IMR-90 (cell line): ENCODE results near the gene MKRN2OS. TPM values are rescaled to one million over a fixed set of nuclear protein-coding genes. Genes with fewer than 3 reads are reported as not detected.

Experiments used
- ATAC-seq: fragments of 200-7000 bp; cut with Tn5 transposase; 2 replicates; pipeline ENCODE4 v1.9.1; 2020; ENCODE audit warnings: low read depth, mild to moderate bottlenecking, moderate library complexity
- BruUV-seq: library from RNA; stranded (reverse); fragments of 400-500 nt; replicated peaks from 2 replicates; lab custom pipeline; 2021; lab: Mats Ljungman, UMichigan
- CTCF ChIA-PET: fragments of 300-600 bp; formaldehyde crosslinking; extraction: SDS; loops from one replicate; lab custom pipeline; 2021; ENCODE audit warnings: antibody characterized with exemption; lab: Yijun Ruan, JAX
- POLR2A ChIA-PET: fragments of 300-600 bp; sonication (Branson Sonifier 250); formaldehyde crosslinking; loops from one replicate; lab custom pipeline; 2022; ENCODE audit warnings: antibody characterized with exemption; ENCODE audit not compliant: unreplicated experiment; lab: Charles Lee
- DNase-seq: peaks from one replicate; pipeline ENCODE4 v3.0.0; 2013
- H2AFZ ChIP-seq: replicated peaks from 2 replicates; pipeline ENCODE3; 2013; ENCODE audit warnings: low read length, mild to moderate bottlenecking; ENCODE audit not compliant: poor library complexity
- H2AK5ac ChIP-seq: 2 replicates; pipeline ENCODE4 v1.6.1; 2013; ENCODE audit warnings: low read depth, low read length, inconsistent platforms
- H2AK9ac ChIP-seq: replicated peaks from 2 replicates; pipeline ENCODE3; 2013; ENCODE audit warnings: mild to moderate bottlenecking, low read depth, low read length, moderate library complexity; ENCODE audit not compliant: poor library complexity
- H2BK120ac ChIP-seq: 2 replicates; pipeline ENCODE4 v1.6.1; 2013; ENCODE audit warnings: low read depth, low read length, inconsistent platforms
- H2BK15ac ChIP-seq: 3 replicates; pipeline ENCODE4 v1.6.1; 2013; ENCODE audit warnings: low read depth, low read length, inconsistent platforms
- H2BK20ac ChIP-seq: 2 replicates; pipeline ENCODE4 v1.6.1; 2013; ENCODE audit warnings: low read depth, mild to moderate bottlenecking, inconsistent platforms, low read length, moderate library complexity
- H2BK5ac ChIP-seq: 2 replicates; pipeline ENCODE4 v1.6.1; 2013; ENCODE audit warnings: mild to moderate bottlenecking, low read depth, low read length, inconsistent platforms; ENCODE audit not compliant: poor library complexity, severe bottlenecking
- H3K14ac ChIP-seq: replicated peaks from 2 replicates; pipeline ENCODE4 v1.6.1; 2013; ENCODE audit warnings: low read depth, low read length, inconsistent platforms
- H3K18ac ChIP-seq: 2 replicates; pipeline ENCODE4 v1.6.1; 2013; ENCODE audit warnings: low read depth, low read length, control low read depth
- H3K23ac ChIP-seq: 2 replicates; pipeline ENCODE4 v1.6.1; 2013; ENCODE audit warnings: low read depth, low read length, inconsistent platforms
- H3K27ac ChIP-seq: 2 replicates; pipeline ENCODE4 v1.5.1; 2013; ENCODE audit warnings: mild to moderate bottlenecking, control low read depth, low read length; ENCODE audit not compliant: insufficient read depth
- H3K27me3 ChIP-seq: 2 replicates; pipeline ENCODE4 v1.6.1; 2013; ENCODE audit warnings: low read length; ENCODE audit not compliant: control insufficient read depth, insufficient read depth
- H3K36me3 ChIP-seq: 2 replicates; pipeline ENCODE4 v1.6.1; 2013; ENCODE audit warnings: low read length, mixed read lengths; ENCODE audit not compliant: control insufficient read depth, insufficient read depth
- H3K4ac ChIP-seq: 2 replicates; pipeline ENCODE4 v1.6.1; 2013; ENCODE audit warnings: low read depth, low read length, inconsistent platforms
- H3K4me1 ChIP-seq: 2 replicates; pipeline ENCODE4 v1.6.1; 2013; ENCODE audit warnings: low read length, mixed read lengths; ENCODE audit not compliant: control insufficient read depth, insufficient read depth
- H3K4me2 ChIP-seq: 2 replicates; pipeline ENCODE4 v1.6.1; 2013; ENCODE audit warnings: low read depth, mild to moderate bottlenecking, control low read depth, low read length, moderate library complexity
- H3K4me3 ChIP-seq: 2 replicates; pipeline ENCODE4 v1.5.1; 2013; ENCODE audit warnings: low read depth, mild to moderate bottlenecking, control low read depth, low read length, moderate library complexity; ENCODE audit not compliant: insufficient read depth
- H3K56ac ChIP-seq: 2 replicates; pipeline ENCODE4 v1.6.1; 2013; ENCODE audit warnings: low read length, inconsistent platforms; ENCODE audit not compliant: insufficient read depth; ENCODE audit errors: extremely low read depth
- H3K79me1 ChIP-seq, 2 experiments: 2 replicates each; pipeline ENCODE4 v1.6.1; 2013; ENCODE audit warnings: low read length in 2 of 2, inconsistent platforms in 1 of 2, low read depth in 1 of 2
- H3K9ac ChIP-seq: 2 replicates; pipeline ENCODE4 v1.6.1; 2013; ENCODE audit warnings: low read depth, low read length, control low read depth
- H3K9me1 ChIP-seq: 2 replicates; pipeline ENCODE4 v1.6.1; 2013; ENCODE audit warnings: low read length, inconsistent platforms; ENCODE audit not compliant: insufficient read depth
- H3K9me3 ChIP-seq: 2 replicates; pipeline ENCODE4 v1.6.1; 2013; ENCODE audit warnings: low read length; ENCODE audit not compliant: control insufficient read depth, insufficient read depth
- H4K20me1 ChIP-seq: 2 replicates; pipeline ENCODE4 v1.6.1; 2013; ENCODE audit warnings: low read length, inconsistent platforms; ENCODE audit not compliant: insufficient read depth
- H4K5ac ChIP-seq: 2 replicates; pipeline ENCODE4 v1.6.1; 2013; ENCODE audit warnings: mild to moderate bottlenecking, low read depth, low read length, control low read depth
- H4K8ac ChIP-seq, 2 experiments: 2 replicates each; pipeline ENCODE4 v1.6.1; 2013; ENCODE audit warnings: low read depth in 2 of 2, low read length in 2 of 2, control low read depth in 1 of 2, inconsistent platforms in 1 of 2
- H4K91ac ChIP-seq: 2 replicates; pipeline ENCODE4 v1.6.1; 2013; ENCODE audit warnings: low read depth, low read length, inconsistent platforms; ENCODE audit not compliant: insufficient read depth
- BHLHE40 ChIP-seq: fragments of 150-350 bp; IDR thresholded peaks from 2 replicates; pipeline ENCODE4 v1.6.1; 2016; ENCODE audit warnings: mild to moderate bottlenecking, low read depth, low read length
- CEBPB ChIP-seq: IDR thresholded peaks from 2 replicates; pipeline ENCODE4 v1.6.1; 2012; ENCODE audit warnings: low read depth, low read length, improper control_type of control experiment
- CHD1 ChIP-seq: IDR thresholded peaks from 2 replicates; pipeline ENCODE4 v1.6.1; 2012; ENCODE audit warnings: low read depth, low read length, improper control_type of control experiment
- FOS ChIP-seq: fragments of 150-350 bp; IDR thresholded peaks from 2 replicates; pipeline ENCODE4 v1.6.1; 2016; ENCODE audit warnings: low read depth, low read length
- MAFK ChIP-seq: IDR thresholded peaks from 2 replicates; pipeline ENCODE4 v1.6.1; 2012; ENCODE audit warnings: low read depth, low read length, improper control_type of control experiment
- MAZ ChIP-seq: IDR thresholded peaks from 2 replicates; pipeline ENCODE4 v1.6.1; 2012; ENCODE audit warnings: low read depth, mild to moderate bottlenecking, low read length, improper control_type of control experiment, moderate library complexity, borderline replicate concordance
- MXI1 ChIP-seq: IDR thresholded peaks from 2 replicates; pipeline ENCODE4 v1.6.1; 2012; ENCODE audit warnings: low read depth, mild to moderate bottlenecking, low read length, moderate library complexity, borderline replicate concordance
- NFE2L2 ChIP-seq: fragments of 150-350 bp; IDR thresholded peaks from 2 replicates; pipeline ENCODE4 v1.6.1; 2016; ENCODE audit warnings: low read depth, mild to moderate bottlenecking, low read length
- POLR2A ChIP-seq: IDR thresholded peaks from 2 replicates; pipeline ENCODE4 v1.6.1; 2012; ENCODE audit warnings: mild to moderate bottlenecking, low read depth, low read length
- RAD21 ChIP-seq: IDR thresholded peaks from 2 replicates; pipeline ENCODE4 v1.6.1; 2012; ENCODE audit warnings: low read length, improper control_type of control experiment
- RCOR1 ChIP-seq: IDR thresholded peaks from 2 replicates; pipeline ENCODE4 v1.6.1; 2012; ENCODE audit warnings: mild to moderate bottlenecking, low read length, improper control_type of control experiment; ENCODE audit not compliant: insufficient replicate concordance
- RFX5 ChIP-seq: IDR thresholded peaks from 2 replicates; pipeline ENCODE4 v1.8.0; 2012; ENCODE audit warnings: low read depth, mild to moderate bottlenecking, low read length, moderate library complexity
- SMC3 ChIP-seq: fragments of 150-350 bp; IDR thresholded peaks from 2 replicates; pipeline ENCODE4 v1.6.1; 2016; ENCODE audit warnings: low read depth, mild to moderate bottlenecking, antibody characterized with exemption, low read length, moderate library complexity
- WGBS, 2 experiments: methylation state at CpG; one replicate each; pipeline versions ENCODE4 v1.1.5 to v1.1.7; 2013; ENCODE audit warnings: missing lambda C conversion rate in 2 of 2; ENCODE audit not compliant: insufficient read length in 1 of 2; ENCODE audit errors: extremely low coverage in 2 of 2; 5-methylcytosine and 5-hydroxymethylcytosine counted together
- dilution Hi-C: fragments of 300-500 bp; cut with HindIII; formaldehyde crosslinking; loops from one replicate; pipeline ENCODE4 v1.14.3; 2018; ENCODE audit warnings: low sequenced_read_pairs; ENCODE audit not compliant: unreplicated experiment
- in situ Hi-C: fragments of 300-500 bp; cut with MboI; formaldehyde crosslinking; loops from 3 replicates; pipeline ENCODE4 v1.14.3; 2019; ENCODE audit warnings: low sequenced_read_pairs, inconsistent platforms, mixed read lengths
- intact Hi-C: fragments of 100-400 bp; cut with micrococcal nuclease; formaldehyde crosslinking; loops from 2 replicates; pipeline ENCODE4 v1.10.0; 2022
- polyA plus RNA-seq, 3 experiments: library from polyadenylated mRNA; depleted of rRNA; stranded (reverse); fragments of >200 nt; gene quantifications; 2 replicates each; pipeline ENCODE4 v1.2.3, GENCODE V29; 2012; ENCODE audit warnings: low replicate concordance in 1 of 3
- total RNA-seq: library from RNA; depleted of rRNA; stranded (reverse); fragments of >200 nt; gene quantifications from 2 replicates; pipeline ENCODE4 v1.2.3, GENCODE V29; 2012
- TF ChIP-seq, protein P1 (sequence below): fragments of 150-350 bp; IDR thresholded peaks from 2 replicates; pipeline ENCODE4 v1.6.1; 2017; ENCODE audit warnings: mild to moderate bottlenecking, antibody characterized with exemption, low read length, low read depth
- TF ChIP-seq, protein P2 (sequence below): conservative IDR thresholded peaks from 2 replicates; pipeline ENCODE4 v1.5.1; 2012; ENCODE audit warnings: mild to moderate bottlenecking, low read depth, low read length, improper control_type of control experiment
- TF ChIP-seq, protein P3 (sequence below): fragments of 150-350 bp; IDR thresholded peaks from 2 replicates; pipeline ENCODE4 v1.6.1; 2016; ENCODE audit warnings: low read depth, mild to moderate bottlenecking, low read length, moderate library complexity, borderline replicate concordance

The MKRN2OS gene
- total and polyA plus RNA-seq, 2 of the 4 experiments (the other 2 are of a cell fraction): not detected

DNA sequence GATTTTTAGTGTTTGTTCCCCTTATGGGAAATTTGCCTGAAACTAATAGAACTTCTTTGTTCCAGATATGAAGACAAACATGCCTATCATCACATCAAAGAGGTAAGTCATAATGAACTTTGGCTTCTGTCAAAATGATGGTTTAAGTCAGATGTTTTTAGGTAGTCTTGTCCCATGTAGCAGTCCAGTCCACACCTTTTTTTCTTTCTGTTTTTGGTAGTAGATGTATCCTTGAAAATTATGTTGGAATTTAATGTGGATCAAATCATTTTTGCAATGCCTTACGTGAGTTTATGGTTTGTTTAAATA is 48.9 kb downstream of the MKRN2OS start:
- BruUV-seq: no TSS peak
- in situ Hi-C loops (no loop called here), intact Hi-C loops (no loop called here)

More for the DNA sequence above, 48.9 kb downstream of the MKRN2OS start:
- Histone ChIP-seq H3K36me3 (peaks cover 17% of the 10 kb centered on the region), H2BK15ac (no peak overlapping the region), H2BK20ac (no peak overlapping the region), H4K91ac (no peak overlapping the region), H3K4me3 (no peak overlapping the region), H2BK120ac (no peak overlapping the region), H3K9ac (no peak overlapping the region), H2AFZ (no peak overlapping the region), H3K27me3 (no peaks in the 10 kb centered on the region), H3K27ac (no peak overlapping the region), H3K4me2 (no peak overlapping the region), H3K23ac (no peak overlapping the region), H3K79me1 (no peaks in the 10 kb centered on the region; a peak in 1 of 4 replicates), H3K14ac (no peak overlapping the region), H2AK9ac (no peak overlapping the region), H3K9me1 (peaks cover 7% of the 10 kb centered on the region), H3K56ac (no peak overlapping the region), H4K20me1 (no peaks in the 10 kb centered on the region), H3K18ac (no peak overlapping the region), H4K8ac (no peak overlapping the region), H3K9me3 (no peaks in the 10 kb centered on the region), H3K4me1 (peaks cover 2% of the 10 kb centered on the region), H3K4ac (no peak overlapping the region), H4K5ac (no peak overlapping the region), H2AK5ac (no peak overlapping the region), H2BK5ac (no peak overlapping the region)
- TF ChIP-seq NFE2L2: no peak
- TF ChIP-seq MAFK: no peak
- no peak for TF ChIP-seq RCOR1
- TF ChIP-seq, protein P1, sequence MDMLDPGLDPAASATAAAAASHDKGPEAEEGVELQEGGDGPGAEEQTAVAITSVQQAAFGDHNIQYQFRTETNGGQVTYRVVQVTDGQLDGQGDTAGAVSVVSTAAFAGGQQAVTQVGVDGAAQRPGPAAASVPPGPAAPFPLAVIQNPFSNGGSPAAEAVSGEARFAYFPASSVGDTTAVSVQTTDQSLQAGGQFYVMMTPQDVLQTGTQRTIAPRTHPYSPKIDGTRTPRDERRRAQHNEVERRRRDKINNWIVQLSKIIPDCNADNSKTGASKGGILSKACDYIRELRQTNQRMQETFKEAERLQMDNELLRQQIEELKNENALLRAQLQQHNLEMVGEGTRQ: no peak
- TF ChIP-seq RFX5: no peak
- TF ChIP-seq CHD1: no peak
- no peak for TF ChIP-seq POLR2A
- no peak for TF ChIP-seq BHLHE40
- TF ChIP-seq CEBPB: no peak
- TF ChIP-seq, protein P2, sequence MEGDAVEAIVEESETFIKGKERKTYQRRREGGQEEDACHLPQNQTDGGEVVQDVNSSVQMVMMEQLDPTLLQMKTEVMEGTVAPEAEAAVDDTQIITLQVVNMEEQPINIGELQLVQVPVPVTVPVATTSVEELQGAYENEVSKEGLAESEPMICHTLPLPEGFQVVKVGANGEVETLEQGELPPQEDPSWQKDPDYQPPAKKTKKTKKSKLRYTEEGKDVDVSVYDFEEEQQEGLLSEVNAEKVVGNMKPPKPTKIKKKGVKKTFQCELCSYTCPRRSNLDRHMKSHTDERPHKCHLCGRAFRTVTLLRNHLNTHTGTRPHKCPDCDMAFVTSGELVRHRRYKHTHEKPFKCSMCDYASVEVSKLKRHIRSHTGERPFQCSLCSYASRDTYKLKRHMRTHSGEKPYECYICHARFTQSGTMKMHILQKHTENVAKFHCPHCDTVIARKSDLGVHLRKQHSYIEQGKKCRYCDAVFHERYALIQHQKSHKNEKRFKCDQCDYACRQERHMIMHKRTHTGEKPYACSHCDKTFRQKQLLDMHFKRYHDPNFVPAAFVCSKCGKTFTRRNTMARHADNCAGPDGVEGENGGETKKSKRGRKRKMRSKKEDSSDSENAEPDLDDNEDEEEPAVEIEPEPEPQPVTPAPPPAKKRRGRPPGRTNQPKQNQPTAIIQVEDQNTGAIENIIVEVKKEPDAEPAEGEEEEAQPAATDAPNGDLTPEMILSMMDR: no peak
- TF ChIP-seq, protein P3, sequence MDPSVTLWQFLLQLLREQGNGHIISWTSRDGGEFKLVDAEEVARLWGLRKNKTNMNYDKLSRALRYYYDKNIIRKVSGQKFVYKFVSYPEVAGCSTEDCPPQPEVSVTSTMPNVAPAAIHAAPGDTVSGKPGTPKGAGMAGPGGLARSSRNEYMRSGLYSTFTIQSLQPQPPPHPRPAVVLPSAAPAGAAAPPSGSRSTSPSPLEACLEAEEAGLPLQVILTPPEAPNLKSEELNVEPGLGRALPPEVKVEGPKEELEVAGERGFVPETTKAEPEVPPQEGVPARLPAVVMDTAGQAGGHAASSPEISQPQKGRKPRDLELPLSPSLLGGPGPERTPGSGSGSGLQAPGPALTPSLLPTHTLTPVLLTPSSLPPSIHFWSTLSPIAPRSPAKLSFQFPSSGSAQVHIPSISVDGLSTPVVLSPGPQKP: no peak
- TF ChIP-seq FOS: no peak
- no peak for TF ChIP-seq MXI1
- TF ChIP-seq RAD21: no peak
- no peak for TF ChIP-seq SMC3
- no peak for TF ChIP-seq MAZ
- DNase-seq: no peak
- no CpG with 5 or more reads among the region's 1 CpG for WGBS, 2 experiments
- ChIA-PET CTCF (interaction anchor here (0.6 to 0.7 kb wide), 2 partner anchors 42 to 1084 kb away, joined by 3 to 4 read pairs; no protein-coding TSS in a partner anchor), POLR2A (no interaction called here)
- ATAC-seq: no peak
- dilution Hi-C loops: no loop called here
